Upper lobe of left lung (tissue), 6 donors: ENCODE results near the gene CMIP. TPM values are rescaled to one million over a fixed set of nuclear protein-coding genes. Genes with fewer than 3 reads are reported as not detected.

Source experiments
- ATAC-seq, 2 donors: fragments of 200-7000 bp; cut with Tn5 transposase; one replicate each; pipeline ENCODE4 v1.9.1; 2022; ENCODE audit warnings: mild to moderate bottlenecking in 2 of 2, moderate library complexity in 2 of 2; ENCODE audit not compliant: low FRiP score in 2 of 2
- DNase-seq, 2 donors: peaks; one replicate each; pipeline ENCODE4 v3.0.0-alpha.2; 2019 to 2020
- H3K27ac ChIP-seq, 4 donors: fragments of 200-600 bp; sonication (generic); one replicate each; pipeline ENCODE4 v1.5.1; 2016 to 2019
- H3K27me3 ChIP-seq, 4 donors: fragments of 200-600 bp; sonication (generic); one replicate each; pipeline ENCODE4 v1.5.1; 2017 to 2019
- H3K36me3 ChIP-seq, 4 donors: fragments of 200-600 bp; sonication (generic); one replicate each; pipeline ENCODE4 v1.5.1; 2016 to 2019
- H3K4me1 ChIP-seq, 4 donors: fragments of 200-600 bp; sonication (generic); one replicate each; pipeline ENCODE4 v1.5.1; 2018 to 2019
- H3K4me3 ChIP-seq, 4 donors: fragments of 200-600 bp; sonication (generic); one replicate each; pipeline ENCODE4 v1.5.1; 2017 to 2019; ENCODE audit warnings: mild to moderate bottlenecking in 2 of 4, moderate library complexity in 1 of 4
- H3K9me3 ChIP-seq, 4 donors: fragments of 200-600 bp; sonication (generic); one replicate each; pipeline ENCODE4 v1.5.1; 2018 to 2019
- CTCF ChIP-seq, 6 experiments: fragments of 450-650 bp in 4 of 6; fragments of 200-600 bp in 2 of 6; sonication (generic) in 2 of 6; IDR thresholded peaks; one replicate each; pipeline ENCODE4 v1.5.1; 2016 to 2019; ENCODE audit warnings: antibody characterized with exemption in 6 of 6
- EP300 ChIP-seq, 4 donors: sonication (generic); formaldehyde crosslinking; IDR thresholded peaks; one replicate each; pipeline ENCODE4 v1.5.1; 2017; ENCODE audit warnings: antibody characterized with exemption in 4 of 4, control low read depth in 2 of 4
- POLR2A ChIP-seq, 4 donors: fragments of 450-650 bp; IDR thresholded peaks; one replicate each; pipeline ENCODE4 v1.5.1; 2016 to 2017; ENCODE audit warnings: antibody characterized with exemption in 4 of 4, mild to moderate bottlenecking in 2 of 4
- POLR2AphosphoS5 ChIP-seq, 2 donors: sonication (generic); formaldehyde crosslinking; IDR thresholded peaks; one replicate each; pipeline ENCODE4 v1.5.1; 2017; ENCODE audit warnings: antibody characterized with exemption in 2 of 2
- WGBS, 2 donors: methylation state at CpG; one replicate each; pipeline ENCODE4 v1.1.5; 2017 to 2018; 5-methylcytosine and 5-hydroxymethylcytosine counted together
- total RNA-seq, 6 donors: library from RNA; depleted of rRNA in 4 of 6; stranded (reverse); fragments of >200 nt in 4 of 6; gene quantifications; one replicate each; pipeline versions ENCODE4 v1.1.0 to v1.2.1, GENCODE V29; 2016 to 2021
- donor health status: DM: no; HTN: no; CAD: no; lungs with moderate emphysema.
- donor health status: DM: no; HTN: yes; CAD: no; lungs with severe emphysema.

Gene CMIP
- total RNA-seq, 6 donors from 2014 or later = 48.3 to 109 (median 67.6) TPM

- H3K27ac ChIP-seq = peak overlapping the region in 3 of 4 donors; percentile 62 to 75 (median 75)
- WGBS, 2 donors = 94 to 95% methylated on average over 7 to 19 of the region's 19 CpGs
- no peaks in the 10 kb centered on the region for H3K27me3 ChIP-seq
- no peak for ATAC-seq
- H3K9me3 ChIP-seq = no peaks in the 10 kb centered on the region
- DNase-seq = no peak
- peaks cover 0 to 7% (median 0%) of the 10 kb centered on the region in 4 donors for H3K36me3 ChIP-seq
- TF ChIP-seq POLR2AphosphoS5 (IDR thresholded peaks at IDR 0.05) (no peak), EP300 (IDR thresholded peaks at IDR 0.05) (no peak), CTCF (IDR thresholded peaks at IDR 0.05) (no peak)
- no peak overlapping the region for H3K4me3 ChIP-seq
- H3K4me1 ChIP-seq = peaks cover 43 to 73% (median 53%) of the 10 kb centered on the region in 4 donors
Observed at GRCh38 chr16:81468269-81468902, 23.8 kb downstream of the CMIP start.

GRCh38 chr16:81469183-81469677 is 24.6 kb downstream of the CMIP start:
- Histone ChIP-seq H3K27ac (peak overlapping the region; percentile 62 to 75 (median 70)), H3K9me3 (no peaks in the 10 kb centered on the region), H3K4me1 (peaks cover 49 to 81% (median 61%) of the 10 kb centered on the region in 4 donors), H3K4me3 (no peak overlapping the region), H3K27me3 (no peaks in the 10 kb centered on the region), H3K36me3 (peaks cover 0 to 7% (median 0%) of the 10 kb centered on the region in 4 donors)
- DNase-seq (no peak), ATAC-seq (no peak)
- TF ChIP-seq POLR2A (IDR thresholded peaks at IDR 0.05) (no peak), CTCF (IDR thresholded peaks at IDR 0.05) (no peak), POLR2AphosphoS5 (IDR thresholded peaks at IDR 0.05) (no peak)
- 82 to 94% methylated on average over 4 of the region's 4 CpGs for WGBS, 2 donors

- ATAC-seq = peak; percentile 44 to 55
- DNase-seq = peak; percentile 42 to 70
- Histone ChIP-seq H3K27ac (peak overlapping the region; percentile 62 to 75 (median 70)), H3K4me1 (peaks cover 54 to 88% (median 68%) of the 10 kb centered on the region in 4 donors), H3K4me3 (peak overlapping the region in 1 of 4 donors; percentile 3), H3K27me3 (no peaks in the 10 kb centered on the region), H3K36me3 (peaks cover 0 to 7% (median 0%) of the 10 kb centered on the region in 4 donors), H3K9me3 (no peaks in the 10 kb centered on the region)
- 42 to 53% methylated on average over 11 to 13 of the region's 13 CpGs for WGBS, 2 donors
- TF ChIP-seq POLR2AphosphoS5 (IDR thresholded peaks at IDR 0.05) (peak in 1 of 2 donors; percentile 12), EP300 (IDR thresholded peaks at IDR 0.05) (no peak), POLR2A (IDR thresholded peaks at IDR 0.05) (no peak)
Observed at GRCh38 chr16:81469710-81470535, 25.3 kb downstream of the CMIP start.

- H3K4me1 ChIP-seq = peaks cover 47 to 86% (median 70%) of the 10 kb centered on the region in 4 donors
- no peak for ATAC-seq
- 93 to 94% methylated on average over 9 of the region's 9 CpGs for WGBS, 2 donors
- no peaks in the 10 kb centered on the region for H3K27me3 ChIP-seq
- H3K36me3 ChIP-seq = peaks cover 0 to 7% (median 0%) of the 10 kb centered on the region in 4 donors
- no peak for TF ChIP-seq POLR2AphosphoS5 (IDR thresholded peaks at IDR 0.05)
- TF ChIP-seq POLR2A (IDR thresholded peaks at IDR 0.05) = no peak
- TF ChIP-seq CTCF (IDR thresholded peaks at IDR 0.05) = no peak
- TF ChIP-seq EP300 (IDR thresholded peaks at IDR 0.05) = no peak
- H3K4me3 ChIP-seq = no peak overlapping the region
- DNase-seq = no peak
- no peaks in the 10 kb centered on the region for H3K9me3 ChIP-seq
- peak overlapping the region in 3 of 4 donors; percentile 62 to 75 (median 75) for H3K27ac ChIP-seq
Observed at GRCh38 chr16:81470796-81471636, 26.4 kb downstream of the CMIP start.
